Adrenal gland (tissue), 12 donors: ENCODE results near the gene STK32A. TPM values are rescaled to one million over a fixed set of nuclear protein-coding genes. Genes with fewer than 3 reads are reported as not detected.

Experiments
- DNase-seq, 7 donors: peaks; one replicate each; pipeline ENCODE4 v3.0.0-alpha.2; 2019 to 2020
- H3K27ac ChIP-seq, 5 donors: fragments of 200-600 bp; sonication (generic) in 4 of 5; 1 replicate in 3 of 5; 2 replicates in 2 of 5; pipeline versions ENCODE4 v1.5.1 to v1.8.0; 2016 to 2020; ENCODE audit warnings: mild to moderate bottlenecking in 1 of 5
- H3K27me3 ChIP-seq: fragments of 200-600 bp; 2 replicates; pipeline ENCODE4 v1.8.0; 2021
- H3K36me3 ChIP-seq, 2 donors: fragments of 200-600 bp; replicated peaks in 1 of 2; 1 replicate in 1 of 2; 2 replicates in 1 of 2; pipeline versions ENCODE4 v1.5.1 to v1.8.0; 2018 to 2022
- H3K4me1 ChIP-seq, 2 donors: fragments of 200-600 bp; replicated peaks in 1 of 2; 1 replicate in 1 of 2; 2 replicates in 1 of 2; pipeline versions ENCODE4 v1.5.1 to v1.8.0; 2018 to 2021
- H3K4me3 ChIP-seq, 4 donors: fragments of 200-600 bp; sonication (generic) in 3 of 4; one replicate each; pipeline ENCODE4 v1.5.1; 2016 to 2018
- H3K9me3 ChIP-seq, 3 donors: fragments of 200-600 bp; sonication (generic) in 1 of 3; replicated peaks in 1 of 3; 1 replicate in 2 of 3; 2 replicates in 1 of 3; pipeline versions ENCODE4 v1.5.1 to v1.8.0; 2016 to 2021
- CTCF ChIP-seq, 6 experiments: fragments of 450-650 bp in 4 of 6; fragments of 200-600 bp in 2 of 6; sonication (generic) in 1 of 6; IDR thresholded peaks; 1 replicate in 5 of 6; 2 replicates in 1 of 6; pipeline versions ENCODE4 v1.5.1 to v1.8.0; 2016 to 2021; ENCODE audit warnings: antibody characterized with exemption in 6 of 6, mild to moderate bottlenecking in 2 of 6, moderate library complexity in 1 of 6
- POLR2A ChIP-seq, 2 donors: fragments of 450-650 bp; IDR thresholded peaks; one replicate each; pipeline ENCODE4 v1.6.1; 2017; ENCODE audit warnings: antibody characterized with exemption in 2 of 2, mild to moderate bottlenecking in 2 of 2, moderate library complexity in 1 of 2
- WGBS, 4 donors: extraction: QIAGEN DNeasy Blood & Tissue Kit in 2 of 4; methylation state at CpG; one replicate each; pipeline versions ENCODE4 v1.1.5 to v1.1.7; 2013 to 2017; 5-methylcytosine and 5-hydroxymethylcytosine counted together
- intact Hi-C, 2 donors: fragments of 100-400 bp; cut with DNase I; formaldehyde crosslinking; loops; one replicate each; pipeline versions ENCODE4 v1.14.1 to v1.15.0; 2022 to 2023
- polyA plus RNA-seq, 3 donors: library from polyadenylated mRNA; stranded (reverse); fragments of 200-250 nt in 2 of 3; fragments of 350-450 nt in 1 of 3; fragmentation: Illumina TruSeq in 1 of 3; extraction: RNeasy Lipid Tissue Mini Kit (QIAGEN cat#74804) in 1 of 3; gene quantifications; one replicate each; pipeline ENCODE4 v1.2.3, GENCODE V29; 2013 to 2014
- total RNA-seq, 9 donors: library from RNA; depleted of rRNA in 4 of 9; stranded (reverse); fragments of >200 nt in 4 of 9; fragments of 120-200 nt in 1 of 9; fragmentation: NEBNext Ultra II Directional in 1 of 9; extraction: Animal tissue kit (Norgen Biotek cat#: 25700) in 1 of 9; gene quantifications; one replicate each; pipeline versions ENCODE4 v1.1.0 to v1.2.4, GENCODE V29; 2013 to 2023
- donor health status: healthy with polysubstance abuse.
- donor health status: Bipolar disorder and iron deficiency.
- donor health status: DM: yes; HTN: yes; CAD: no.
- donor health status: DM: no; HTN: no; CAD: no.
- donor health status: DM: no; HTN: no; CAD: no.
- donor health status: DM: yes; HTN: yes; CAD: no.

Gene STK32A
- total and polyA plus RNA-seq, 12 donors = 1.8 to 46.0 (median 18.0) TPM

GRCh38 chr5:147406636-147407035 is 171.8 kb downstream of the STK32A start:
- no peaks in the 10 kb centered on the region for H3K36me3 ChIP-seq
- DNase-seq = no peak
- H3K27ac ChIP-seq = no peak overlapping the region
- no peaks in the 10 kb centered on the region for H3K27me3 ChIP-seq
- TF ChIP-seq POLR2A (IDR thresholded peaks at IDR 0.05) = no peak
- TF ChIP-seq CTCF (IDR thresholded peaks at IDR 0.05) = no peak
- no peaks in the 10 kb centered on the region for H3K9me3 ChIP-seq
- 80 to 100% (median 100%) methylated on average over 1 of the region's 1 CpG for WGBS, 4 donors
- peaks cover 10 to 17% of the 10 kb centered on the region in 2 donors for H3K4me1 ChIP-seq
- intact Hi-C loops = no loop called here
- H3K4me3 ChIP-seq = no peak overlapping the region

- 71 to 84% (median 80%) methylated on average over 8 of the region's 8 CpGs for WGBS, 4 donors
- no peaks in the 10 kb centered on the region for H3K9me3 ChIP-seq
- no peaks in the 10 kb centered on the region for H3K27me3 ChIP-seq
- TF ChIP-seq CTCF (IDR thresholded peaks at IDR 0.05) (no peak), POLR2A (IDR thresholded peaks at IDR 0.05) (no peak)
- peaks cover 10 to 17% of the 10 kb centered on the region in 2 donors for H3K4me1 ChIP-seq
- DNase-seq = no peak
- H3K4me3 ChIP-seq = no peak overlapping the region
- H3K36me3 ChIP-seq = no peaks in the 10 kb centered on the region
- intact Hi-C loops = no loop called here
- no peak overlapping the region for H3K27ac ChIP-seq
Observed at GRCh38 chr5:147407094-147407681, 172.4 kb downstream of the STK32A start.

- TF ChIP-seq POLR2A (IDR thresholded peaks at IDR 0.05) (no peak), CTCF (IDR thresholded peaks at IDR 0.05) (no peak)
- WGBS, 4 donors = 92 to 100% (median 95%) methylated on average over 2 of the region's 2 CpGs
- no peak for DNase-seq
- Histone ChIP-seq H3K36me3 (no peaks in the 10 kb centered on the region), H3K4me3 (no peak overlapping the region), H3K27me3 (no peaks in the 10 kb centered on the region), H3K27ac (no peak overlapping the region), H3K4me1 (peaks cover 7 to 9% of the 10 kb centered on the region in 2 donors), H3K9me3 (no peaks in the 10 kb centered on the region)
- intact Hi-C loops = no loop called here
Observed at GRCh38 chr5:147408980-147409379, 174.2 kb downstream of the STK32A start.

GRCh38 chr5:147410496-147411358 is 175.9 kb downstream of the STK32A start:
- Histone ChIP-seq H3K27me3 (no peaks in the 10 kb centered on the region), H3K27ac (no peak overlapping the region), H3K9me3 (no peaks in the 10 kb centered on the region), H3K36me3 (no peaks in the 10 kb centered on the region), H3K4me3 (no peak overlapping the region), H3K4me1 (no peaks in the 10 kb centered on the region)
- no peak for TF ChIP-seq CTCF (IDR thresholded peaks at IDR 0.05)
- no peak for TF ChIP-seq POLR2A (IDR thresholded peaks at IDR 0.05)
- DNase-seq = no peak
- 80 to 86% (median 83%) methylated on average over 8 of the region's 8 CpGs for WGBS, 4 donors
- intact Hi-C loops = no loop called here
